Stimulated activated CD8-positive, alpha-beta memory T cell treated with anti-CD3 and anti-CD28 coated beads, Interleukin-15, amount 100 ng/mL, for 48 hours (primary cell): ENCODE results near the gene USP31.

ENCODE experiments used
- DNase-seq, 2 donors: peaks; one replicate each; pipeline ENCODE4 v3.0.0-alpha.2; 2020; ENCODE audit warnings: low read depth in 2 of 2

USP31 gene

GRCh38 chr16:23149267-23149992 lies at the start of gene USP31:
Gene USP31 (minus strand): TSS chr16:23149452. CDS start chr16:23149270, 182 bp downstream.
- DNase-seq = peak; percentile 88

- no peak for DNase-seq
Measured at GRCh38 chr16:23196539-23196938, 47.3 kb upstream of the USP31 start.

GRCh38 chr16:23195366-23195978 lies 46.2 kb upstream of the USP31 start:
- no peak for DNase-seq

GRCh38 chr16:23194497-23195221 lies 45.4 kb upstream of the USP31 start:
- DNase-seq = no peak

- no peak for DNase-seq
Measured at GRCh38 chr16:23188911-23189310, 39.7 kb upstream of the USP31 start.

- DNase-seq = no peak
Measured at GRCh38 chr16:23187341-23187740, 38.1 kb upstream of the USP31 start.

- no peak for DNase-seq
Measured at GRCh38 chr16:23186171-23186570, 36.9 kb upstream of the USP31 start.

- DNase-seq = no peak
Measured at GRCh38 chr16:23185656-23186055, 36.4 kb upstream of the USP31 start.

- DNase-seq = no peak
Measured at GRCh38 chr16:23183543-23183862, 34.3 kb upstream of the USP31 start.

- DNase-seq = no peak
Measured at GRCh38 chr16:23182679-23183542, 33.7 kb upstream of the USP31 start, which contains the start of gene SCNN1G. Gene SCNN1G (plus strand): TSS chr16:23182745. CDS start chr16:23186272, 3,527 bp downstream.

GRCh38 chr16:23182206-23182678 lies 33.0 kb upstream of the USP31 start:
- DNase-seq = peak; percentile 58 to 61

- no peak for DNase-seq
Measured at GRCh38 chr16:23181506-23181905, 32.3 kb upstream of the USP31 start.

- no peak for DNase-seq
Measured at GRCh38 chr16:23175651-23176050, 26.4 kb upstream of the USP31 start.

- DNase-seq = no peak
Measured at GRCh38 chr16:23174622-23175021, 25.4 kb upstream of the USP31 start.

- no peak for DNase-seq
Measured at GRCh38 chr16:23172994-23173393, 23.7 kb upstream of the USP31 start.

- DNase-seq = no peak
Measured at GRCh38 chr16:23172583-23172982, 23.3 kb upstream of the USP31 start.

- no peak for DNase-seq
Measured at GRCh38 chr16:23164736-23165135, 15.5 kb upstream of the USP31 start.

GRCh38 chr16:23163921-23164320 lies 14.7 kb upstream of the USP31 start:
- DNase-seq = no peak

- DNase-seq = no peak
Measured at GRCh38 chr16:23160574-23160973, 11.3 kb upstream of the USP31 start.

- no peak for DNase-seq
Measured at GRCh38 chr16:23160082-23160481, 10.8 kb upstream of the USP31 start.

- DNase-seq = no peak
Measured at GRCh38 chr16:23158114-23158513, 8.9 kb upstream of the USP31 start.

- DNase-seq = no peak
Measured at GRCh38 chr16:23156946-23157460, 7.8 kb upstream of the USP31 start.
